ENCODE results near the gene COX5A.
A peak's percentile ranks its signal among the peaks of the same experiment; 100 is the strongest.

Gene COX5A

GRCh38 chr15:74908635-74909034, 29.2 kb downstream of the COX5A start:
- no peak for TF ChIP-seq EZH2phosphoT487 (IDR thresholded peaks at IDR 0.05; ENCODE audit: borderline replicate concordance)
- TF ChIP-seq CTCF (conservative IDR thresholded peaks at IDR 0.05; ENCODE audit: low read length): no peak
- H3K4me1 ChIP-seq (ENCODE audit: insufficient read depth, low read length, poor library complexity, severe bottlenecking): peaks cover 14% of the 10 kb centered on the region
- no peak overlapping the region for H3K9ac ChIP-seq (ENCODE audit: low read depth, low read length, poor library complexity, severe bottlenecking)
- no peaks in the 10 kb centered on the region for H3K9me2 ChIP-seq (replicated peaks; ENCODE audit: low read depth, low read length)
- H3K4me3 ChIP-seq (ENCODE audit: low read length, poor library complexity, severe bottlenecking): no peak overlapping the region
- no peaks in the 10 kb centered on the region for H3K27me3 ChIP-seq (ENCODE audit: insufficient read depth, low read length, poor library complexity, severe bottlenecking)
- no peaks in the 10 kb centered on the region for H3K9me3 ChIP-seq (ENCODE audit: insufficient read depth, low read depth, low read length)
- H3K36me3 ChIP-seq (ENCODE audit: insufficient read depth, low read length): no peaks in the 10 kb centered on the region; the same call in 1 of the 2 replicates
- H3K4me2 ChIP-seq (ENCODE audit: low read depth, low read length, poor library complexity, severe bottlenecking): no peak overlapping the region
- H2AFZ ChIP-seq (ENCODE audit: low read length): no peak overlapping the region
- H3F3A ChIP-seq (ENCODE audit: low read depth): no peaks in the 10 kb centered on the region
- H3K79me2 ChIP-seq (ENCODE audit: insufficient read depth, low read length): peaks cover 24% of the 10 kb centered on the region
- no peaks in the 10 kb centered on the region for H4K20me1 ChIP-seq (ENCODE audit: insufficient read depth, low read length, poor library complexity, severe bottlenecking)

GRCh38 chr15:74907163-74907870, 30.6 kb downstream of the COX5A start:
- H3K4me1 ChIP-seq (ENCODE audit: insufficient read depth, low read length, poor library complexity, severe bottlenecking): peaks cover 14% of the 10 kb centered on the region
- H3K4me2 ChIP-seq (ENCODE audit: low read depth, low read length, poor library complexity, severe bottlenecking): peak overlapping the region; percentile 86
- H3K9me2 ChIP-seq (replicated peaks; ENCODE audit: low read depth, low read length): no peaks in the 10 kb centered on the region
- peak overlapping the region; percentile 99 for H3K4me3 ChIP-seq (ENCODE audit: low read length, poor library complexity, severe bottlenecking)
- peaks cover 24% of the 10 kb centered on the region for H3K79me2 ChIP-seq (ENCODE audit: insufficient read depth, low read length)
- H2AFZ ChIP-seq (ENCODE audit: low read length): peak overlapping the region; percentile 100
- no peak for TF ChIP-seq EZH2phosphoT487 (IDR thresholded peaks at IDR 0.05; ENCODE audit: borderline replicate concordance)
- no peaks in the 10 kb centered on the region for H3F3A ChIP-seq (ENCODE audit: low read depth)
- peak overlapping the region; percentile 90 for H3K9ac ChIP-seq (ENCODE audit: low read depth, low read length, poor library complexity, severe bottlenecking)
- H3K36me3 ChIP-seq (ENCODE audit: insufficient read depth, low read length): peaks cover 2% of the 10 kb centered on the region; the same call in 1 of the 2 replicates
- no peaks in the 10 kb centered on the region for H3K9me3 ChIP-seq (ENCODE audit: insufficient read depth, low read depth, low read length)
- H3K27me3 ChIP-seq (ENCODE audit: insufficient read depth, low read length, poor library complexity, severe bottlenecking): no peaks in the 10 kb centered on the region
- H4K20me1 ChIP-seq (ENCODE audit: insufficient read depth, low read length, poor library complexity, severe bottlenecking): no peaks in the 10 kb centered on the region

GRCh38 chr15:74906450-74907162, 31.3 kb downstream of the COX5A start, which contains the start of gene FAM219B:
Gene FAM219B, minus strand, starts transcription at chr15:74906851. Its CDS starts 51 bp downstream, at chr15:74906800.
- H3K4me2 ChIP-seq (ENCODE audit: low read depth, low read length, poor library complexity, severe bottlenecking): peak within 1 kb of the TSS; percentile 86
- no peaks in the 10 kb centered on the region for H3F3A ChIP-seq (ENCODE audit: low read depth)
- no peak for TF ChIP-seq CTCF (conservative IDR thresholded peaks at IDR 0.05; ENCODE audit: low read length)
- TF ChIP-seq EZH2phosphoT487 (IDR thresholded peaks at IDR 0.05; ENCODE audit: borderline replicate concordance): no peak
- H3K9ac ChIP-seq (ENCODE audit: low read depth, low read length, poor library complexity, severe bottlenecking): peak within 1 kb of the TSS; percentile 90
- H3K4me1 ChIP-seq (ENCODE audit: insufficient read depth, low read length, poor library complexity, severe bottlenecking): peaks cover 14% of the 10 kb centered on the region
- peaks cover 4% of the 10 kb centered on the region; the same call in 1 of the 2 replicates for H3K36me3 ChIP-seq (ENCODE audit: insufficient read depth, low read length)
- peak within 1 kb of the TSS; percentile 100 for H2AFZ ChIP-seq (ENCODE audit: low read length)
- H3K79me2 ChIP-seq (ENCODE audit: insufficient read depth, low read length): peaks cover 24% of the 10 kb centered on the region
- no peaks in the 10 kb centered on the region for H4K20me1 ChIP-seq (ENCODE audit: insufficient read depth, low read length, poor library complexity, severe bottlenecking)
- no peaks in the 10 kb centered on the region for H3K9me3 ChIP-seq (ENCODE audit: insufficient read depth, low read depth, low read length)
- peak within 1 kb of the TSS; percentile 99 for H3K4me3 ChIP-seq (ENCODE audit: low read length, poor library complexity, severe bottlenecking)
- no peaks in the 10 kb centered on the region for H3K27me3 ChIP-seq (ENCODE audit: insufficient read depth, low read length, poor library complexity, severe bottlenecking)
- H3K9me2 ChIP-seq (replicated peaks; ENCODE audit: low read depth, low read length): no peaks in the 10 kb centered on the region
